Liver (tissue), 9 donors: ENCODE data around the gene TMCO5A. TPM values are rescaled to one million over a fixed set of nuclear protein-coding genes. Genes with fewer than 3 reads are reported as not detected.
A peak's percentile ranks its signal among the peaks of the same experiment; 100 is the strongest.

Source experiments
- DNase-seq: peaks from one replicate; pipeline ENCODE4 v3.0.0-alpha.2; 2017; ENCODE audit warnings: low spot score
- H3K27ac ChIP-seq, 2 donors: one replicate each; pipeline ENCODE4 v1.7.0; 2013; ENCODE audit warnings: inconsistent platforms in 2 of 2, low read length in 2 of 2, control low read depth in 1 of 2, low read depth in 1 of 2, mild to moderate bottlenecking in 1 of 2
- H3K27me3 ChIP-seq, 4 donors: one replicate each; pipeline versions ENCODE4 v1.6.1 to v1.7.0; 2013; ENCODE audit warnings: low read length in 3 of 4, inconsistent platforms in 1 of 4, mild to moderate bottlenecking in 1 of 4, moderate library complexity in 1 of 4; ENCODE audit not compliant: control insufficient read depth in 4 of 4, insufficient read depth in 4 of 4
- H3K36me3 ChIP-seq, 4 donors: one replicate each; pipeline versions ENCODE4 v1.6.1 to v1.7.0; 2013; ENCODE audit warnings: low read length in 3 of 4, mild to moderate bottlenecking in 3 of 4, low read depth in 1 of 4, moderate library complexity in 1 of 4; ENCODE audit not compliant: control insufficient read depth in 4 of 4, insufficient read depth in 3 of 4
- H3K4me1 ChIP-seq, 4 donors: one replicate each; pipeline versions ENCODE4 v1.6.1 to v1.7.0; 2013; ENCODE audit warnings: low read length in 3 of 4, mild to moderate bottlenecking in 3 of 4, moderate library complexity in 1 of 4; ENCODE audit not compliant: control insufficient read depth in 4 of 4, insufficient read depth in 4 of 4
- H3K4me3 ChIP-seq, 3 donors: one replicate each; pipeline versions ENCODE4 v1.6.1 to v1.7.0; 2013; ENCODE audit warnings: low read length in 3 of 3, control low read depth in 1 of 3, low read depth in 1 of 3, mild to moderate bottlenecking in 1 of 3
- H3K9ac ChIP-seq, 2 donors: one replicate each; pipeline ENCODE4 v1.7.0; 2013; ENCODE audit warnings: low read length in 2 of 2, mild to moderate bottlenecking in 2 of 2, moderate library complexity in 2 of 2, control low read depth in 1 of 2, low read depth in 1 of 2
- H3K9me3 ChIP-seq, 4 donors: one replicate each; pipeline versions ENCODE4 v1.6.1 to v1.7.0; 2013; ENCODE audit warnings: low read length in 3 of 4; ENCODE audit not compliant: control insufficient read depth in 4 of 4
- CTCF ChIP-seq: fragments of 150-350 bp; IDR thresholded peaks from 2 replicates; pipeline ENCODE4 v1.5.1; 2017; ENCODE audit warnings: improper control_type of control experiment, low read depth, low read length; ENCODE audit not compliant: missing input control
- EGR1 ChIP-seq, 2 donors: IDR thresholded peaks; 2 replicates each; pipeline ENCODE4 v1.6.1; 2016 to 2018; ENCODE audit warnings: antibody characterized with exemption in 2 of 2, low read depth in 2 of 2
- FOXA1 ChIP-seq: IDR thresholded peaks from 2 replicates; pipeline ENCODE4 v1.6.1; 2016; ENCODE audit warnings: antibody characterized with exemption
- FOXA2 ChIP-seq: IDR thresholded peaks from 2 replicates; pipeline ENCODE4 v1.6.1; 2016; ENCODE audit warnings: antibody characterized with exemption
- GABPA ChIP-seq, 2 donors: IDR thresholded peaks in 1 of 2; conservative IDR thresholded peaks in 1 of 2; 2 replicates each; pipeline ENCODE4 v1.6.1; 2016; ENCODE audit warnings: antibody characterized with exemption in 2 of 2, mild to moderate bottlenecking in 1 of 2, moderate library complexity in 1 of 2
- HNF4A ChIP-seq, 2 donors: conservative IDR thresholded peaks; 2 replicates each; pipeline ENCODE4 v1.6.1; 2016; ENCODE audit warnings: antibody characterized with exemption in 2 of 2, mild to moderate bottlenecking in 2 of 2
- HNF4G ChIP-seq: IDR thresholded peaks from 2 replicates; pipeline ENCODE4 v1.6.1; 2016; ENCODE audit warnings: antibody characterized with exemption
- JUND ChIP-seq, 2 donors: IDR thresholded peaks; 2 replicates each; pipeline ENCODE4 v1.6.1; 2016; ENCODE audit warnings: antibody characterized with exemption in 2 of 2
- MAX ChIP-seq: IDR thresholded peaks from 2 replicates; pipeline ENCODE4 v1.6.1; 2016; ENCODE audit warnings: antibody characterized with exemption
- NR2F2 ChIP-seq: IDR thresholded peaks from 2 replicates; pipeline ENCODE4 v1.6.1; 2016; ENCODE audit warnings: antibody characterized with exemption
- RAD21 ChIP-seq, 2 donors: IDR thresholded peaks; 2 replicates each; pipeline ENCODE4 v1.6.1; 2016; ENCODE audit warnings: antibody characterized with exemption in 2 of 2, mild to moderate bottlenecking in 2 of 2
- REST ChIP-seq: IDR thresholded peaks from 2 replicates; pipeline ENCODE4 v1.6.1; 2016; ENCODE audit warnings: antibody characterized with exemption, mild to moderate bottlenecking
- SP1 ChIP-seq: IDR thresholded peaks from 2 replicates; pipeline ENCODE4 v1.6.1; 2018; ENCODE audit warnings: antibody characterized with exemption, mild to moderate bottlenecking
- TAF1 ChIP-seq: conservative IDR thresholded peaks from 2 replicates; pipeline ENCODE4 v1.6.1; 2016; ENCODE audit warnings: antibody characterized with exemption, mild to moderate bottlenecking
- YY1 ChIP-seq: IDR thresholded peaks from 2 replicates; pipeline ENCODE4 v1.6.1; 2016; ENCODE audit warnings: antibody characterized with exemption, mild to moderate bottlenecking
- ZBTB33 ChIP-seq: IDR thresholded peaks from 2 replicates; pipeline ENCODE4 v1.6.1; 2016; ENCODE audit warnings: antibody characterized with exemption
- WGBS: extraction: QIAGEN DNeasy Blood & Tissue Kit; methylation state at CpG from one replicate; pipeline ENCODE4 v1.1.7; 2013; 5-methylcytosine and 5-hydroxymethylcytosine counted together
- polyA plus RNA-seq, 2 donors: library from polyadenylated mRNA; stranded (reverse) in 1 of 2; unstranded in 1 of 2; fragments of 200-250 nt in 1 of 2; fragments of >200 nt in 1 of 2; fragmentation: Nextera tagmentation in 1 of 2; extraction: Ambion mirVana in 1 of 2; gene quantifications; one replicate each; pipeline versions ENCODE4 v1.2.1 to v1.2.3, GENCODE V29; 2013 to 2015
- total RNA-seq, 2 donors: library from RNA; depleted of rRNA; stranded (reverse); fragments of >200 nt; gene quantifications; one replicate each; pipeline ENCODE4 v1.2.3, GENCODE V29; 2014
- donor health status: healthy.
- donor health status: healthy.
- donor health status: healthy.
- donor health status: healthy.
- donor health status: healthy.

The TMCO5A gene
- total and polyA plus RNA-seq, 4 donors, result not detected

- Histone ChIP-seq H3K27ac (no peak overlapping the region), H3K27me3 (no peaks in the 10 kb centered on the region), H3K4me3 (no peak overlapping the region), H3K9ac (no peak overlapping the region), H3K4me1 (no peaks in the 10 kb centered on the region), H3K9me3 (no peaks in the 10 kb centered on the region), H3K36me3 (no peaks in the 10 kb centered on the region)
- no peak for DNase-seq
- no peak for TF ChIP-seq CTCF
- TF ChIP-seq HNF4G, result no peak
- no peak for TF ChIP-seq YY1
- TF ChIP-seq RAD21 (IDR thresholded peaks at IDR 0.05), result no peak
- no peak for TF ChIP-seq HNF4A (conservative IDR thresholded peaks at IDR 0.05)
- TF ChIP-seq FOXA2, result no peak
- TF ChIP-seq TAF1, result no peak
- TF ChIP-seq MAX, result no peak
- TF ChIP-seq REST, result no peak
- no peak for TF ChIP-seq EGR1 (IDR thresholded peaks at IDR 0.05; ENCODE audit: low read depth in 2 of 2)
- TF ChIP-seq NR2F2, result no peak
- no peak for TF ChIP-seq JUND (IDR thresholded peaks at IDR 0.05)
- TF ChIP-seq GABPA (IDR thresholded peaks at IDR 0.05 in 1 of 2, conservative IDR thresholded peaks at IDR 0.05 in 1 of 2), result no peak
- TF ChIP-seq SP1, result no peak
- no peak for TF ChIP-seq FOXA1
- TF ChIP-seq ZBTB33, result no peak
Observed at GRCh38 chr15:37931321-37931720, 3.1 kb upstream of the TMCO5A start.

- Histone ChIP-seq H3K27me3 (no peaks in the 10 kb centered on the region), H3K27ac (no peak overlapping the region), H3K9ac (no peak overlapping the region), H3K9me3 (no peaks in the 10 kb centered on the region), H3K4me1 (no peaks in the 10 kb centered on the region), H3K4me3 (no peak overlapping the region), H3K36me3 (no peaks in the 10 kb centered on the region)
- no peak for TF ChIP-seq FOXA2
- no peak for TF ChIP-seq ZBTB33
- TF ChIP-seq REST, result peak; percentile 33
- TF ChIP-seq YY1, result no peak
- TF ChIP-seq NR2F2, result no peak
- TF ChIP-seq FOXA1, result no peak
- no peak for TF ChIP-seq HNF4G
- no peak for TF ChIP-seq MAX
- DNase-seq, result no peak
- 68% methylated on average over 1 of the region's 1 CpG for WGBS
Observed at GRCh38 chr15:37931868-37932267, 2.6 kb upstream of the TMCO5A start.
